Mononuclear cell (primary cell): ENCODE results near the gene FAM53A. TPM values are rescaled to one million over a fixed set of nuclear protein-coding genes. Genes with fewer than 3 reads are reported as not detected.

Experiments used
- H3K27me3 ChIP-seq: 2 replicates; pipeline ENCODE4 v1.6.0; 2011; ENCODE audit warnings: low read length, control low read depth; ENCODE audit not compliant: insufficient read depth
- H3K4me1 ChIP-seq: 2 replicates; pipeline ENCODE4 v1.5.1; 2011; ENCODE audit warnings: mild to moderate bottlenecking, low read length, control low read depth; ENCODE audit not compliant: insufficient read depth
- H3K4me3 ChIP-seq: 2 replicates; pipeline ENCODE4 v1.5.1; 2011; ENCODE audit warnings: mild to moderate bottlenecking, low read length, moderate library complexity
- H3K9me3 ChIP-seq: 2 replicates; pipeline ENCODE4 v1.5.1; 2011; ENCODE audit warnings: low read depth, mild to moderate bottlenecking, control low read depth, low read length
- total RNA-seq: library from RNA; depleted of rRNA; stranded (reverse); fragments of >200 nt; gene quantifications from one replicate; pipeline ENCODE4 v1.2.3, GENCODE V29; 2012

FAM53A gene
- total RNA-seq, 1 donor = 2.2 TPM

- Histone ChIP-seq H3K9me3 (no peaks in the 10 kb centered on the region), H3K4me3 (no peak overlapping the region), H3K27me3 (no peaks in the 10 kb centered on the region)
Measured at GRCh38 chr4:1599026-1599481, 85.1 kb downstream of the FAM53A start.

GRCh38 chr4:1598206-1599025 is 85.7 kb downstream of the FAM53A start:
- H3K9me3 ChIP-seq = no peaks in the 10 kb centered on the region
- H3K27me3 ChIP-seq = no peaks in the 10 kb centered on the region
- H3K4me3 ChIP-seq = no peak overlapping the region
- H3K4me1 ChIP-seq = no peaks in the 10 kb centered on the region

More at GRCh38 chr4:1599026-1599481, 85.1 kb downstream of the FAM53A start:
- no peaks in the 10 kb centered on the region for H3K4me1 ChIP-seq

- H3K27me3 ChIP-seq = no peaks in the 10 kb centered on the region
- no peaks in the 10 kb centered on the region for H3K4me1 ChIP-seq
- no peaks in the 10 kb centered on the region for H3K9me3 ChIP-seq
- H3K4me3 ChIP-seq = no peak overlapping the region
Measured at GRCh38 chr4:1597021-1597931, 86.8 kb downstream of the FAM53A start.

GRCh38 chr4:1596393-1596792 is 87.7 kb downstream of the FAM53A start:
- H3K4me3 ChIP-seq = no peak overlapping the region
- no peaks in the 10 kb centered on the region for H3K4me1 ChIP-seq

GRCh38 chr4:1595789-1596325 is 88.3 kb downstream of the FAM53A start:
- H3K9me3 ChIP-seq = no peaks in the 10 kb centered on the region
- no peak overlapping the region for H3K4me3 ChIP-seq
- H3K4me1 ChIP-seq = no peaks in the 10 kb centered on the region
- H3K27me3 ChIP-seq = no peaks in the 10 kb centered on the region

More at GRCh38 chr4:1596393-1596792, 87.7 kb downstream of the FAM53A start:
- Histone ChIP-seq H3K9me3 (no peaks in the 10 kb centered on the region), H3K27me3 (no peaks in the 10 kb centered on the region)

- H3K9me3 ChIP-seq = no peaks in the 10 kb centered on the region
- peaks cover 4% of the 10 kb centered on the region for H3K27me3 ChIP-seq
- no peaks in the 10 kb centered on the region for H3K4me1 ChIP-seq
- H3K4me3 ChIP-seq = no peak overlapping the region
Measured at GRCh38 chr4:1594871-1595788, 89.0 kb downstream of the FAM53A start.

GRCh38 chr4:1593881-1594345 is 90.2 kb downstream of the FAM53A start:
- Histone ChIP-seq H3K4me3 (no peak overlapping the region), H3K27me3 (peaks cover 5% of the 10 kb centered on the region), H3K4me1 (no peaks in the 10 kb centered on the region), H3K9me3 (peaks cover 8% of the 10 kb centered on the region)

GRCh38 chr4:1593458-1593857 is 90.7 kb downstream of the FAM53A start:
- no peaks in the 10 kb centered on the region for H3K4me1 ChIP-seq
- H3K27me3 ChIP-seq = peaks cover 5% of the 10 kb centered on the region
- H3K9me3 ChIP-seq = peaks cover 13% of the 10 kb centered on the region
- no peak overlapping the region for H3K4me3 ChIP-seq

- Histone ChIP-seq H3K4me3 (no peak overlapping the region), H3K27me3 (peaks cover 5% of the 10 kb centered on the region)
Measured at GRCh38 chr4:1592709-1593417, 91.2 kb downstream of the FAM53A start.

GRCh38 chr4:1592068-1592708 is 91.9 kb downstream of the FAM53A start:
- H3K4me1 ChIP-seq = no peaks in the 10 kb centered on the region
- peaks cover 5% of the 10 kb centered on the region for H3K27me3 ChIP-seq
- no peak overlapping the region for H3K4me3 ChIP-seq
- peaks cover 14% of the 10 kb centered on the region for H3K9me3 ChIP-seq

More at GRCh38 chr4:1592709-1593417, 91.2 kb downstream of the FAM53A start:
- H3K4me1 ChIP-seq = no peaks in the 10 kb centered on the region
- peaks cover 14% of the 10 kb centered on the region for H3K9me3 ChIP-seq

GRCh38 chr4:1591107-1591506 is 93.0 kb downstream of the FAM53A start:
- Histone ChIP-seq H3K4me1 (no peaks in the 10 kb centered on the region), H3K27me3 (peaks cover 5% of the 10 kb centered on the region), H3K9me3 (peaks cover 14% of the 10 kb centered on the region), H3K4me3 (no peak overlapping the region)

GRCh38 chr4:1590244-1590643 is 93.9 kb downstream of the FAM53A start:
- Histone ChIP-seq H3K4me1 (no peaks in the 10 kb centered on the region), H3K27me3 (peaks cover 5% of the 10 kb centered on the region), H3K4me3 (no peak overlapping the region), H3K9me3 (peaks cover 14% of the 10 kb centered on the region)
